Measurements from ENCODE around the gene TMEM151B.
"Not testable (repeated sequence)": the region's sequence is repeated elsewhere in the genome, so short reads cannot be mapped to it uniquely, and the experiment has no call there.

Gene TMEM151B

DNA sequence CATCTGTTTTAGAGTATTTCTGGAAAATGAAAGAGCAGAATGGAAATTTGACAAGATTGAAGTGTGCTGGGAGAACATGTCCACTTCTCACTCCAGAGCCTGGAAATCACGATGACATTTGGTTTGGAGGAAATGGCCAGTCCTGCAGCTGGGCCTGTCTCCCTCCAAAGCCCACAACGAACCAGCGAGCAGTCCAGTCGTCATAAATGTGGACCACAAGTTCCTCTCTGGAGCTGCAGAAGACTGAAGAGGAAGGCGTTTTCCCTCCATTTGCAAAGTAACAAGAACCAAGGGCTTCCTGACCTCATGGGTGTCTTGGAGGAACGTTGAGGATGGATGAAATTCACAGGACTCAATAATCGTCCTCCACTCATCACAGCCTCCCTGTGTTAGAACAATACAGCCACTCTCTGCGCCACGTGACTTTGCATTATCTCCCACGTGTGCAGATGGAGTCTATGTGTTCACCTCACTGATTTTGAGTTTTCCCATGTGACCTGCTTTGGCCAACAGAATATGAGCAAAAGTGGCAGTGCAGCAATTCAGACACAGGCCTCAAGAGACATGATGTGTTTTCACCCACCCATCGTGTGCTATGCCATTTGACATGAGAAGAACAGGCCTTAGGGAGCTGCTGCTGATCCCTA, 63.1 kb downstream of the TMEM151B start:
- no peak for DNase-seq (ENCODE audit: low read depth, low spot score)

DNA sequence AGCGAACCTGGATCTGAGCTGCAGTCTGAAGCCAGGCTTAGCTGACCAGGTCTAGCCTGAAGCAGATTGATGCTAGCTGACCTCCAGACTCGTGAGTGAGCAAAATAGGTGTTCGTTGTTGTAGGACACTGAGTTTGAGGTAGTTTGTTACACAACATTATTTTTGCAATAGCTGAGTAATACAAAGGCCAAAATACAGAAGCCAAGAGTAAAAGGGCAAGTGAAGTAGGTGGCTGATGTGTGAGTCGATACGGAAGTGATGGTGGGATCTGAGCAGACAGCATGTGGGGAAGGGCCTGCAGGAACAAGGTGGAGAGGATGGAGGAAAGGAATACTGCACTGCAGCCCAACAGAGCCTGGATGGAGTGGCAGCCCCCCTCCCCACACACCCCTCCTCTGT, 63.7 kb downstream of the TMEM151B start:
- DNase-seq (ENCODE audit: low read depth, low spot score): no peak

DNA sequence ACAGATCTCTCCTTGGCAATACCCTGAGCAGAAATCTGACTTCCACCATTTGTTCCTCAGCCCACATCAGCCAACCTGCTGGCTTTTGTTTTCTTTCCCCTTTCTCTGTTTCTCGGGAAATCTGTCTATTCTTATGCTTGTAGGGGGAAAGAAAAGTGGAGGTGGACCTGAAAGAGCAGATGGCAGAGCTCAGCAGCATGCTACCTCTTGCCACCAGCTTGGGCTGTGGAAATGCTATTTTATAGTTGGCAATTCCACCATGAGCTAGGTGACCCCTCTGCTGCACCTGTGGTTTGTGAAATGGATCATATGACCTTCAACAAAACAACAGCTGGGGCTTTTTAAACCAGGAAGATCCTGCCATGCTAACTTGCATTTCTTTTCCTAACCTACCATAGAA, 65.4 kb downstream of the TMEM151B start:
- DNase-seq (ENCODE audit: low read depth, low spot score): no peak

DNA sequence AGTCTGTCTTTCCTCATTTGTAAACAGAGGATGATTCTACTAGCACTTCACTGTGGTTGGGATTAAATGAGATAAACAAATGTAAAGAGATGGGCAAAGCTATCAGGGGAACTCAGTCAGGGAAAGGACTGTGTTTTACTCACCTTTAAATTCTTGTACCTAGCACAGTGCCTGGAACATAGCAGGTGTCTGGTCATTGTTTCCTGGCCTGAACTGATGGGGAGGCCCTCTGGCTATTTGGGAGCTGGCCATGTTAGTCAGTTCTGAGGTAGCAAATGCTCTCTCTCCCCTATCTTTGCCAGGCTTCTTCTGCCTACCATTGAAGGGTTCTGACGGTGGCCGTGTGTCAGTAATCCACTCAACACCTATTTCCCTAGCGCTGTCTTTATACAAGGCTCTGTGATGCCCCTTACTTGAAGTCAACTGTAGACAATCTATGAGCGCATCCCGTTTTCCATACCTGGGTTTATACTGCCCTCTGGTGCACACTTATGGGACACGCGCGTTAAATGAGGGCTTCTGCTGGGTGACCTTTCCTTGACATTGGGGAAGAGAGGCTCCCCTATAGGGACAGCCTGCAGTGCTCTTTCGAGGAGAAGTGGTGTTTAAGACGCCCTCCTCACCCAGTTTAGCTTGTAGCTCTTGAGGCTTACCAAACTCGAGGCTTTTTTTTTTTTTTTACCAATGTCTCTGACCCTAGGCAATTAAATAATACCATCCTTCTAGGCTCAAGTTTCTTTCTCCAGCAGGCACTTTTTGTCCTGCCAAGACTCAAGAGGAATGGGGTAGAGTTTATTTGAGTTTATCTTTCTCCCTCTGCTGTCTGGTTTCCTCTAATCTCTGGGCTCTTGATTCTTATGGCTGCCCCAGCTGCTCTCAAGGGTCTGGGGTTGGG, 68.2 kb downstream of the TMEM151B start:
- DNase-seq (ENCODE audit: low read depth, low spot score): peak; percentile 84

DNA sequence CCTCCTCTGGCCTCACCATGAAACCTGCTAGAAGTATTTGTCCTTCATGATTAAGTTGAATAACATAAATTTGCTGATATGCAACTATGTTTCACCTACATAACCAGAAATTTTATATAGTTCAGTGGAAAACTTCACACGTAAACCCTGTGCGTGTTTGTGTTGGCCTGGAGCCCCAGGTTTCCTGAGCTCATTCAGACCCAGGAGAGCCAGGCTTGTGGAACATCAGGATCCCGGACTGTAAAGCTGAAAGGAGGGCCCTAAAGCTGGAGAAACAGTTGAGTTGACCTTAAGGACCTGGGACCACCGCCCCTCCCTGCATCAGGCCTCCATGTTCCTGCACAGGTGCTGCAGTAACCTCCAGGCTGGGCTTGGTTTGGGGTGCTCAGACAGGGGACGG, 69.1 kb downstream of the TMEM151B start:
- DNase-seq (ENCODE audit: low read depth, low spot score): no peak

DNA sequence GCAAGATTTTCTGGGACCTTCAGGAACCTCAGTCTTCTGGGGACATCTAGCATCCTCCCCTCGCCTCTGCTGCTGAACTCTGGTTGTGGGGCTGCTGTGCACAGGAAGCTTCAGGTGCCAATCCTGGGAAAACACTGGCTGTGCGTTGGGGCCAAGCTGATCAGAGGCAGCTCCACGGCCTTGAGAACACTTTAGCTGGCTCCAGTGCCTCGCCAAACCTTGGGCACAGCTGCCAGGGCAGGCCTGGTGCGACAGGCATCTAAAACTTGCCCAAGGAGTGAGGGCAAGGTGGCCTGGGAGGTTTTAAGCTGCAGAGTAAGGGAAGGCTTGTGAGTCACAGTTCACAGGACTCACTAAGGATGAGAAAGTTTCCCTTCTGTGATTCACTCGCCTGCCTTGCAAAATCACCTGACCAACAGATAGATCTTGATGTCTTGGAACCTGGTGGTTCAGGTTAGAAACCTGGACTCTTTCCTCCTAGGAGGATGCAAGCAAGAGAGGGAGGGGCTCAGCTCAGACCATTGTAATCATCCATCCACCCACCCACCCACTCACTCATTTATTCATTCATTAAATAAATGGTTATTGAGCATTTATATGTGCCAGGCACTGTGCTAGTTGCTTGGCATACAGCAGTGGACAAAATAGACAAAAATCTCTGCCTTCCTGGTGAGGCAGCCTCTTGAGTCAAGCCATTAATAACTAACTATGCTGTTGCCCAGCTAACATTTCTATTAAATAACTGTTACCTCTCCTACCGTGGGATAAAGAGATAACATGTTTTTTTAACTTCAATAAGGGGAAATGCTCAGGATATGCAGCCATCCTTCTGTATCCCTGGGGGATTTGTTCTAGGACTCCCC, 69.7 kb downstream of the TMEM151B start:
- DNase-seq (ENCODE audit: low read depth, low spot score): no peak

DNA sequence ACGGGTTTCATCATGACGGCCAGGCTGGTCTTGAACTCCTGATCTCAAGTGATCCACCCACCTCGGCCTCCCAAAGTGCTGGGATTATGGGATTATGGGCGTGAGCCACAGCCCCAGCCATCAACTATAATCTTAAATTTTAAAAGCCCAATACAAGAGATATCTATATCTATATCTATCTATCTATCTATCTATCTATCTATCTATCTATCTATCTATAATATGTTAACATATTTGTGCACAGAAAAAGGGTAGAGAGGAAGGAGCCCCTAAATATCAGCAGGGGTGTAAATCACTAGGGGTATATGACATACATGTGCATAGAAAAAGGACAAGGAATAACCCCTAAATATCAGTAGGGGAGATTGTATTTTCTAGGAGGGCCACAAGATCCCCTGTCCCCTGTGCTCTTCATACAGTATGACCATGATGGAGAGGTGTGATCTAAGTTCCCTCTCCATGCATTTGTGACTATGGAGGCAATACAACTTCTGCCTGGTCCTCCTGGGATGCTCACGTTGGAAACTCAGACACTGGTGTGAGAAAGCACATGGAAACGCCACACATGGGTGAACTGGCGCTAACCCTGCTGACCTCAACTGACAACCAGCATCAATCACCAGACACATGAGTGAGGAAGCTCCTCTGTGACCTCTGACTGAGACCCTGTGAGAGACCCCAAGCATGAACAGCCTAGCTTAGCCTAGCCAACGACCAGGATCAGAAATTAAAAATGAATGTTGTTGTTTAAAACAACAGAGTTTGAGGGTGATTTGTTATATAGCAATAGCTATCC, 71.0 kb downstream of the TMEM151B start:
- no peak for DNase-seq (ENCODE audit: low read depth, low spot score)

DNA sequence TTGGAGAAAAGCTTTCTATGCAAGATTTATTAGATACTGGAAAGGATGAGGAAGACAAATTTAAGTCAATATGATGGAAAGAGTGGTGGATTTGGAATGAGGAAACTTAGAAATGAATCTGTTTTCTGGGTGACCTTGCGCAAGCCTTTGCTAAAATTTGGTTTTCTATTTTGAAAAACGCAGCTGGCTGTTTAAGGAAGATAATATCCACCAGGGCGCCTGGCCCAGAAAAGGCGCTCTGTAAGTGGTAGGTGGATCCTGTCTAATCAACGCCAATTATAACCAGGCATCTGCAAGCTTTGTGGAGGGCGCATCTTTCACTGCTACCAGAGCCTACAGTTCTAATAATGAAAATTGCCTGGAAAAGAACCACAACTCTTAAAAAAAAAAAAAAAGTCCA, 71.8 kb downstream of the TMEM151B start:
- no peak for DNase-seq (ENCODE audit: low read depth, low spot score)

DNA sequence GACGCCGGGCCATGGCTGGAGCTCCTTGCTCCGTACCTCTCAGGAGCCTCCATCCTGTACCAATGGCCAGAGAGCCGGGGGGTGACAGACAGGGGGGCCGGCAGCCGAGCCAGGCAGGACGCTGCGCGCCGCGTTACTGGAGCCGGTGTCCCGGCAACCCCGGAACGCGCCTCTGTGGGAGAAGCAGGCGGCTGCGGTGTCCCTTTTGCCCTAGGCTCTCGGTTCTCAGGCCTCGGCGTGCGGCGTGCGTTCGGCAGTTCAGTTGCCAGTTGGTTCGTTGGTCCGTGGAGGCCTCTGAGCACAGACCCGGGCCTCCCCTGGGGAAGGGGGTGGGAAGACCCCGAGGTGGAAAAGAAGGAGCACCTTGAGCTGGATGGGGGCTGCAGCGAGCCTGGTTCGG, 72.2 kb downstream of the TMEM151B start, which contains the start of gene SPATS1:
SPATS1 (plus strand) TSS at position 162 of the 400 bp plus-strand sequence. CDS start 446 bp downstream, outside the sequence.
- peak; percentile 61 for DNase-seq (ENCODE audit: low read depth, low spot score)

DNA sequence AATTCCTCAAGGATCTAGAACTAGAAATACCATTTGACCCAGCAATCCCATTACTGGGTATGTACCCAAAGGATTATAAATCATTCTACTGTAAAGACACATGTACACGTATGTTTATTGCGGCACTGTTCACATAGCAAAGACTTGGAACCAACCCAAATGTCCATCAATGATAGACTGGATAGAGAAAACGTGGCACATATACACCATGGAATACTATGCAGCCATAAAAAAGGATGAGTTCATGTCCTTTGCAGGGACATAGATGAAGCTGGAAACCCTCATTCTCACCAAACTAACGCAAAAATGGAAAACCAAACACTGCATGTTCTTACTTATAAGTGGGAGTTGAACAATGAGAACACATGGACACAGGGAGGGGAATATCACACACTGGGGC, 76.6 kb downstream of the TMEM151B start:
- DNase-seq (ENCODE audit: low read depth, low spot score): not testable (repeated sequence)

DNA sequence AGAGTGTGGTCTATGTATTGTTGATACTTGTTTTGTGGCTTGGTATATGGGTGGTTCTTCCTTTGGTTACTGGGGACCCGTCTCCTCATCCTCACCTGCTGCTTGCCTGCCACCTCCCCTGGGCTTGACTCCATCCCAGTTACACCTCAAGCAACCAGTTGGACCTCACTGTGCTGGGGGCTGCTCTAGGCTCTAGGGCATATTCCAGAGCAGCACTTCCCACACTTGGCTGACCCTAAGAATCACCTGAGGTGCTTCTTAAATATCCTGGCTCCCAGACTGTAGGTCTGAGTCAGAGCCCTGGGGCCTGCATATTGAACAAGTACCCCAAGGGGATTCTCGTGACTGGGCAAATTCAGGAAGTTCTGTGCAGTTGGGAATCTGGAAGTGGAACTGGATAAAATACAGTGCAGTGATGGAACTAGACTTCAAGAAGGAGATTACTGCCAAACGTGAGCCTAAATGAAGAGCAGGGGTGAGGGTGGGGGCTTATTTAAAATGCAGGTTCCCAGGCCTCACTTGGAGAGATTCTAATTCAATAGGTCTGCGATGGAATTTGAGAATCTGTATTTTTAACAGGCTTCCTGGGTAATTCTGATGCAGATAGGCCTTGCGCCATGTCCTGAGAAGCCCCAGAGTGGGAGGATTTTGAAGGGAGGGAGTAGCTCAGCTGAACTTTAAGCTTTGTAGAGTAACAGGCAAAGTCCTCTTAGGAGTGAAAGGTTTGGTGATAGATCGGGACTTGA, 79.8 kb downstream of the TMEM151B start:
- DNase-seq (ENCODE audit: low read depth, low spot score): peak; percentile 44

DNA sequence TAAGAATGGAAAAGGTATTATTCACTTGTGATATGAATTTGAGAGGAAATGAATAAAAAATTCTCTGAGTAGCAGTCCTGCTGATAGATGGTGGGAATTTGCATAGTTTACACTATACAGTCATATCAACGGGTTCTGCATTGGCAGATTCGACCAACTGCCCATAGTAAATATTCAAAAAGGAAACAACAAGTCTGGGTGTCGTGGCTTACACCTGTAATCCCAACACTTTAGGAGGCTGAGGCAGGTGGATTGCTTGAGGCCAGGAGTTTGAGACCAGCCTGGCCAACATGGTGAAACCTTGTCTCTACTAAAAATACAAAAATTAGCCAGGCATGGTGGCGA, 80.4 kb downstream of the TMEM151B start:
- DNase-seq (ENCODE audit: low read depth, low spot score): not testable (repeated sequence)

DNA sequence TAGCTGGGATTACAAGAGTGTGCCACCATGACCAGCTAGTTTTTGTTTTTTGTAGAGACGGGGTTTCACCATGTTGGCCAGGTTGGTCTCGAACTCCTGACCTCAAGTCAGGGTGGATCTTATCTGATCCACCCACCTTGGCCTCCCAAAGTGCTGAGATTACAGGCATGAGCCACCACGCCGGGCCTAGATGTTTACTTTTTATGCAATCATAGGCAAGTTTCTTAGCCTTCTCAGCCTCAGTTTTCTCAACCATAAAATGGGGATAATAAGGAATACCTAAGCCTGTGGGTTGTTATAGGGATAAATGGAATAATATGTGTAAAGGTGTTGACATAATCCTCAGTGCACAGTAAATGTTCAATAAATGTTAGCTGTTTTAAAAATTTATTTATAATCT, 82.0 kb downstream of the TMEM151B start:
- DNase-seq (ENCODE audit: low read depth, low spot score): no peak

DNA sequence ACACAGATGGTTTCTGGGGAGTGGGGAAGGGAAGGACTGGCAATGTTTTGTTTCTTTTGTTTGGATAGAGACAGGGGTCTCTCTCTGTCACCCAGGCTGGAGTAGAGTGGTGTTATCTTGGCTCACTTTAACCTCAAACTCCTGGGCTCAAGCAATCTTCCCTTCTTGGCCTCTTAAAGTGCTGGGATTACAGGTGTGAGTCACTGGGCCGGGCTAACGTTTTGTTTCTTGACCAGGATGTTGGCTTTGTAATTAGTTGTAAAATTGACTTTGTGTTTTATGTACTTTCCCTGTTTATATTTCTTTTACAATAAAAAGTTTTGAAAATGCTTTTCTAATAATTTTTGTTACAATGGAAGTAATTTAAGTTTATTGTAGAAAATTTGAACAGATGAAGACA, 83.1 kb downstream of the TMEM151B start:
- DNase-seq (ENCODE audit: low read depth, low spot score): no peak

DNA sequence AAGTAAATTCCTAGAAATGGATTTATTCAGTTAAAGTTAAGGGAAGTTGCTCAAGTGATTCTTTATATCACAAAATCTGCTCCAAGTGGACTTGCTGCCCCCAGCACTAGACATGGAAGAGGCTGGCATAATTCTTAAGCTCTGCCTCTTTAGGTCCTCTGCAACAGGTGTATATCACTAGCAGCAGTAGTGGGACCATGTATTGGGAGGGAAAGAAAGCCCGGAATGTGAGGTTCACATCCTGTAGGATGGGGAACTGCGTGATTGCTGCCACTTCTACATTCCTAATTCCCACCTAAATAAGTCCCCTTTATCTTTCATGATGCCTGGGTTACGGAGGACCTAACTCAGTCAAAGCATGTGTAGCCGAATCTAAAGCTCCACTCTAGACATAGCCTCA, 85.4 kb downstream of the TMEM151B start:
- DNase-seq (ENCODE audit: low read depth, low spot score): no peak

DNA sequence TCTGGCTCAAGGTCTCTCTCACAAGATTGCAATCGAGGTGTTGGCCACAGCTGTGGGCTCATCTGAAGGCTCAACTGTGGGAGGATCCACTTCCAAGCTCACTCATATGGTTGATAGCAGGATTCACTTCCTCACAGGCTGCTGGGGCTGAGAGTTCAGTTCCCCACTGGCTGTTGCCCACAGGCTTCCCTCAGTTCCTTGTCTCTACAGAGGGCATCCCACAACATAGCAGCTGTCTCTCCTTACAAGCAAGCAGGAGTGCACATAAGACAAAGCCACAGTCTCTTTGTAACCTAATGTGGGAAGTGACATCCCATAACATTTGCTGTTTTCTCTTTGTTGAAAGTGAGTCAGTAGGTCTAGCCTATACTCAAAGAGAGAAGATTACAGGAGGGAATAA, 86.2 kb downstream of the TMEM151B start:
- no peak for DNase-seq (ENCODE audit: low read depth, low spot score)
